GM13977 (cell line): ENCODE data around the gene MARK2.

Experiments used
- DNase-seq: peaks from one replicate; pipeline ENCODE4 v3.0.0; 2012; ENCODE audit warnings: low spot score
- CTCF ChIP-seq: IDR thresholded peaks from 2 replicates; pipeline ENCODE4 v1.5.1; 2012; ENCODE audit warnings: mild to moderate bottlenecking, control low read depth; ENCODE audit not compliant: insufficient read depth; ENCODE audit errors: extremely low read depth, missing control alignments
- in situ Hi-C: fragments of 300-500 bp; cut with MboI; formaldehyde crosslinking; loops from one replicate; pipeline ENCODE4 v1.12.0; 2022; ENCODE audit warnings: low sequenced_read_pairs, low pct_unique_long_range_greater_than_20kb, mixed read lengths, inconsistent platforms; ENCODE audit not compliant: unreplicated experiment

MARK2 gene

GRCh38 chr11:63849691-63850090, 10.8 kb downstream of the MARK2 start:
- no peak for DNase-seq
- in situ Hi-C loops: no loop called here
- no peak for TF ChIP-seq CTCF

- no peak for DNase-seq
- in situ Hi-C loops: no loop called here
- TF ChIP-seq CTCF: no peak
Observed at GRCh38 chr11:63850920-63851319, 12.0 kb downstream of the MARK2 start.

GRCh38 chr11:63851364-63851763, 12.5 kb downstream of the MARK2 start:
- no peak for DNase-seq
- TF ChIP-seq CTCF: no peak
- in situ Hi-C loops: no loop called here

GRCh38 chr11:63853476-63853875, 14.6 kb downstream of the MARK2 start:
- no peak for DNase-seq
- no peak for TF ChIP-seq CTCF
- in situ Hi-C loops: no loop called here

GRCh38 chr11:63854696-63855095, 15.8 kb downstream of the MARK2 start:
- in situ Hi-C loops: no loop called here
- DNase-seq: no peak

GRCh38 chr11:63855975-63856374, 17.1 kb downstream of the MARK2 start:
- no peak for TF ChIP-seq CTCF
- DNase-seq: no peak
- in situ Hi-C loops: no loop called here

More at GRCh38 chr11:63854696-63855095, 15.8 kb downstream of the MARK2 start:
- TF ChIP-seq CTCF: no peak
